HCT116 (cell line): ENCODE results near the gene SSH2. TPM values are rescaled to one million over a fixed set of nuclear protein-coding genes. Genes with fewer than 3 reads are reported as not detected.

Source experiments
- ATAC-seq: fragments of 200-7000 bp; cut with Tn5 transposase; 2 replicates; pipeline ENCODE4 v1.9.1; 2020; ENCODE audit warnings: mild to moderate bottlenecking, moderate library complexity
- BruUV-seq: library from RNA; stranded (reverse); fragments of 400-500 nt; replicated peaks from 2 replicates; lab custom pipeline; 2021; lab: Mats Ljungman, UMichigan
- CTCF ChIA-PET: fragments of 300-600 bp; sonication (Branson Sonifier 250); formaldehyde crosslinking; loops from one replicate; lab custom pipeline; 2021; ENCODE audit warnings: antibody characterized with exemption; lab: Charles Lee
- POLR2A ChIA-PET: fragments of 300-600, 350-600 bp; sonication (Branson Sonifier 250); formaldehyde crosslinking; loops from one replicate; lab custom pipeline; 2021; ENCODE audit warnings: antibody characterized with exemption; lab: Charles Lee
- RAD21 ChIA-PET, 2 experiments: fragments of 300-600 bp; sonication (Branson Sonifier 250); formaldehyde crosslinking; loops; one replicate each; lab custom pipeline; 2023; ENCODE audit warnings: low total read pairs in 2 of 2; ENCODE audit not compliant: uncharacterized antibody in 2 of 2, unreplicated experiment in 2 of 2, low non-redundant PET in 1 of 2; lab: Charles Lee
- DNase-seq: peaks from one replicate; pipeline ENCODE4 v3.0.0-alpha.2; 2010; ENCODE audit warnings: low read depth, low spot score
- H2AFZ ChIP-seq: fragments of 200-600 bp; shearing (Covaris generic), sonication (generic); 2 replicates; pipeline ENCODE4 v1.6.1; 2017; ENCODE audit warnings: low read depth, mixed run types, mixed read lengths, antibody characterized with exemption, low read length; ENCODE audit not compliant: poor library complexity, severe bottlenecking
- H3K27ac ChIP-seq: 2 replicates; pipeline ENCODE4 v1.5.1; 2012; ENCODE audit warnings: low read depth, low read length
- H3K27me3 ChIP-seq: fragments of 200-600 bp; sonication (generic); 2 replicates; pipeline ENCODE4 v1.6.1; 2016; ENCODE audit warnings: mixed run types, low read length, mixed read lengths; ENCODE audit not compliant: insufficient read depth
- H3K36me3 ChIP-seq, 2 experiments: fragments of 200-500 bp in 1 of 2; fragments of 200-600 bp in 1 of 2; sonication (Bioruptor generic) in 1 of 2; sonication (generic) in 1 of 2; 2 replicates each; pipeline versions ENCODE4 v1.5.1 to v1.6.1; 2014 to 2016; ENCODE audit warnings: low read length in 2 of 2, inconsistent platforms in 1 of 2, mixed read lengths in 1 of 2, mixed run types in 1 of 2; ENCODE audit not compliant: insufficient read depth in 2 of 2, control insufficient read depth in 1 of 2
- H3K4me1 ChIP-seq, 2 experiments: fragments of 200-600 bp in 1 of 2; sonication (generic) in 1 of 2; 2 replicates each; pipeline versions ENCODE4 v1.5.1 to v1.6.1; 2012 to 2017; ENCODE audit warnings: low read length in 2 of 2, inconsistent platforms in 1 of 2, mild to moderate bottlenecking in 1 of 2, mixed read lengths in 1 of 2, mixed run types in 1 of 2, moderate library complexity in 1 of 2; ENCODE audit not compliant: insufficient read depth in 2 of 2, control insufficient read depth in 1 of 2
- H3K4me2 ChIP-seq: fragments of 200-600 bp; sonication (generic); 2 replicates; pipeline ENCODE4 v1.6.1; 2017; ENCODE audit warnings: mixed run types, low read length, mixed read lengths
- H3K4me3 ChIP-seq, 2 experiments: fragments of 200-600 bp in 1 of 2; sonication (generic) in 1 of 2; replicated peaks in 1 of 2; 2 replicates each; pipeline ENCODE4 v1.5.1; 2011 to 2016; ENCODE audit warnings: low read length in 2 of 2, control low read depth in 1 of 2, low read depth in 1 of 2, mild to moderate bottlenecking in 1 of 2, mixed read lengths in 1 of 2, mixed run types in 1 of 2
- H3K79me2 ChIP-seq: fragments of 200-600 bp; sonication (generic); 2 replicates; pipeline ENCODE4 v1.6.1; 2017; ENCODE audit warnings: mild to moderate bottlenecking, mixed run types, low read length, moderate library complexity, mixed read lengths; ENCODE audit not compliant: insufficient read depth
- H3K9ac ChIP-seq: fragments of 200-600 bp; sonication (generic); 2 replicates; pipeline ENCODE4 v1.6.1; 2016; ENCODE audit warnings: low read length, mixed read lengths
- H3K9me2 ChIP-seq: fragments of 200-600 bp; sonication (generic), shearing (Covaris generic); 2 replicates; pipeline ENCODE4 v1.6.1; 2017; ENCODE audit warnings: mixed run types, mild to moderate bottlenecking, moderate library complexity; ENCODE audit not compliant: insufficient read depth
- H3K9me3 ChIP-seq, 2 experiments: fragments of 200-500 bp in 1 of 2; fragments of 200-600 bp in 1 of 2; sonication (Bioruptor generic) in 1 of 2; sonication (generic) in 1 of 2; 2 replicates each; pipeline ENCODE4 v1.6.1; 2014 to 2017; ENCODE audit warnings: low read length in 2 of 2, mixed read lengths in 2 of 2, inconsistent platforms in 1 of 2, low read depth in 1 of 2, mild to moderate bottlenecking in 1 of 2, mixed run types in 1 of 2, moderate library complexity in 1 of 2; ENCODE audit not compliant: control insufficient read depth in 1 of 2, insufficient read depth in 1 of 2
- H4K20me1 ChIP-seq: fragments of 200-600 bp; sonication (generic), shearing (Covaris generic); 2 replicates; pipeline ENCODE4 v1.6.1; 2017; ENCODE audit warnings: mixed run types, mild to moderate bottlenecking, moderate library complexity; ENCODE audit not compliant: insufficient read depth
- CEBPB ChIP-seq: IDR thresholded peaks from 2 replicates; pipeline ENCODE4 v1.6.1; 2012; ENCODE audit warnings: low read depth
- EGR1 ChIP-seq: IDR thresholded peaks from 2 replicates; pipeline ENCODE4 v1.6.1; 2012; ENCODE audit warnings: low read depth
- ELF1 ChIP-seq: IDR thresholded peaks from 2 replicates; pipeline ENCODE4 v1.6.1; 2012; ENCODE audit warnings: low read depth, borderline replicate concordance
- EZH2 ChIP-seq: fragments of 200-600 bp; sonication (generic); IDR thresholded peaks from 2 replicates; pipeline ENCODE4 v1.6.1; 2017; ENCODE audit warnings: antibody characterized with exemption, mixed run types
- POLR2AphosphoS5 ChIP-seq: IDR thresholded peaks from 2 replicates; pipeline ENCODE4 v1.6.1; 2011; ENCODE audit warnings: mild to moderate bottlenecking, low read depth, low read length, moderate library complexity
- RAD21 ChIP-seq: IDR thresholded peaks from 2 replicates; pipeline ENCODE4 v1.6.1; 2012; ENCODE audit warnings: low read depth, mild to moderate bottlenecking
- SIN3A ChIP-seq: IDR thresholded peaks from 2 replicates; pipeline ENCODE4 v1.6.1; 2012; ENCODE audit warnings: low read depth
- SP1 ChIP-seq: IDR thresholded peaks from 2 replicates; pipeline ENCODE4 v1.6.1; 2012; ENCODE audit warnings: low read depth
- YY1 ChIP-seq: IDR thresholded peaks from 2 replicates; pipeline ENCODE4 v1.6.1; 2011; ENCODE audit warnings: low read length, low read depth, moderate library complexity, mild to moderate bottlenecking; ENCODE audit not compliant: insufficient replicate concordance; ENCODE audit errors: extremely low read depth
- ZBTB33 ChIP-seq: IDR thresholded peaks from 2 replicates; pipeline ENCODE4 v1.6.1; 2011; ENCODE audit warnings: mild to moderate bottlenecking, low read length, moderate library complexity; ENCODE audit not compliant: insufficient replicate concordance; ENCODE audit errors: extremely low read depth
- ZFX ChIP-seq: fragments of 450-650 bp; IDR thresholded peaks from 2 replicates; pipeline ENCODE4 v1.6.1; 2017
- ZNF274 ChIP-seq: fragments of 200-500 bp; sonication (Bioruptor generic); IDR thresholded peaks from 2 replicates; pipeline ENCODE4 v1.6.1; 2014; ENCODE audit warnings: mild to moderate bottlenecking, low read depth, low read length, inconsistent platforms
- intact Hi-C: fragments of 100-400 bp; cut with micrococcal nuclease; formaldehyde crosslinking; loops from 2 replicates; pipeline ENCODE4 v1.10.0; 2022
- total RNA-seq: library from RNA; stranded (reverse); gene quantifications from one replicate; pipeline ENCODE4 v1.2.1, GENCODE V29; 2021; ENCODE audit not compliant: unreplicated experiment

Gene SSH2
- total RNA-seq, 1 experiment from 2014 or later = 17.0 TPM

- H3K27ac ChIP-seq = no peak overlapping the region
- TF ChIP-seq YY1 (no peak), CEBPB (no peak), ZNF274 (no peak), RAD21 (no peak), POLR2AphosphoS5 (no peak), ZBTB33 (no peak), ELF1 (no peak), EGR1 (no peak), ZFX (no peak)
- intact Hi-C loops = no loop called here
- ATAC-seq (no peak), DNase-seq (no peak)
- no peaks in the 10 kb centered on the region for H3K36me3 ChIP-seq
- H3K4me1 ChIP-seq = peaks cover 5 to 15% of the 10 kb centered on the region in 2 experiments; a peak in 2 of 4 replicates
- ChIA-PET CTCF (no interaction called here), RAD21 (no interaction called here), POLR2A (no interaction called here)
- no peak overlapping the region for H3K4me3 ChIP-seq
- H3K27me3 ChIP-seq = no peaks in the 10 kb centered on the region
- H4K20me1 ChIP-seq = no peaks in the 10 kb centered on the region
- no peaks in the 10 kb centered on the region for H3K9me3 ChIP-seq
- H3K4me2 ChIP-seq = no peak overlapping the region
- no peak overlapping the region for H2AFZ ChIP-seq
- no TSS peak for BruUV-seq
- no peaks in the 10 kb centered on the region for H3K79me2 ChIP-seq
- H3K9ac ChIP-seq = no peak overlapping the region
- H3K9me2 ChIP-seq = no peaks in the 10 kb centered on the region
Observed at GRCh38 chr17:29707212-29707571, 222.8 kb downstream of the SSH2 start.

GRCh38 chr17:29706045-29706431 is 224.0 kb downstream of the SSH2 start:
- H3K9ac ChIP-seq = no peak overlapping the region
- H3K9me3 ChIP-seq = no peaks in the 10 kb centered on the region
- H4K20me1 ChIP-seq = no peaks in the 10 kb centered on the region
- no peak for TF ChIP-seq ZFX
- no peak for TF ChIP-seq RAD21
- TF ChIP-seq EZH2 = no peak
- no peak for TF ChIP-seq SP1
- TF ChIP-seq SIN3A = no peak
- no peak overlapping the region for H3K4me2 ChIP-seq
- POLR2A ChIA-PET = no interaction called here
- CTCF ChIA-PET = no interaction called here
- H3K4me1 ChIP-seq = peaks cover 5 to 14% of the 10 kb centered on the region in 2 experiments; a peak in 2 of 4 replicates
- H3K79me2 ChIP-seq = no peaks in the 10 kb centered on the region
- intact Hi-C loops = no loop called here
- no peak overlapping the region for H2AFZ ChIP-seq
- ATAC-seq (no peak), DNase-seq (no peak)
- no peaks in the 10 kb centered on the region for H3K27me3 ChIP-seq
- H3K36me3 ChIP-seq = no peaks in the 10 kb centered on the region
- no peak overlapping the region for H3K4me3 ChIP-seq
- no peak overlapping the region for H3K27ac ChIP-seq
- BruUV-seq = no TSS peak
- RAD21 ChIA-PET = no interaction called here
- no peaks in the 10 kb centered on the region for H3K9me2 ChIP-seq
